GM21390 (cell line): Measurements from ENCODE around the gene CD200.

Experiments
- ATAC-seq: cut with Tn5 transposase; IDR thresholded peaks from one replicate; pipeline ENCODE4 v1.9.1; 2021; ENCODE audit not compliant: unreplicated experiment

CD200 gene

DNA sequence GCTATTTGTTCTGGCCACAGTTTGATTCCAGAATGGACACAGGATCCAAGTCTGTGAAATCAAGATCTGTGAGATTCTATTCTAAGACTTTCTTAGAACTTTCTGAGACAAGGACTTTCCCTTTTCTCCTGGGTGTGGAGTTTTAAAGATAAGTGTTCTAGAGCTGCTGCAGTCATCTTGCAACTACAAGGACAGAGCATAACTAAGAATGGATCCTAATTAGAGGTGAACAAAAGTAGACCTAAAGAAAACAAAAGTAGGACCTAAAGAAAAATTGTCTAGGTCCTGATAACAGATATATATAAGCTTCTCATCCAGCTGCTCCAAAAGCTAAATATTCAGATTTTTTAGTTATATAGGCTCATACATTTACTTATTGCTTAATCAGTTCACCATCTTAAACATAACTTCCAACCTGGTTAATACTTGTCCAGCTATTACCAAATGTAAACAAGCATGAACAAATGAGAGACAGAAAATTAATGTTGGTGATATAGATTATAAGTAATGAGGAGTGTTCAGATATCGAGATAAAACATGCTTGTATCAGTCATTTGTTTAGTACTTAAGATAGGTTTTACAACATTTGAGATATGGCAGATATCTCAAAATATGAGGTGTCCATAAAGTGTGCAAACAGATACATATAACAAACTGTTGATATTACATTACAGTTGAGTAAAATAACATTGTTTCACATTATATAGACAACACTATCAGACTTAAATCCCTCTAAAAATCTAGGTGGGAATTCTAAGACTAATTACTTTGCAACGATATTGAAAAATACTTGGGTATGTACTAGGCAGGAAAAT, 75.1 kb downstream of the CD200 start:
- ATAC-seq = peak; percentile 32

DNA sequence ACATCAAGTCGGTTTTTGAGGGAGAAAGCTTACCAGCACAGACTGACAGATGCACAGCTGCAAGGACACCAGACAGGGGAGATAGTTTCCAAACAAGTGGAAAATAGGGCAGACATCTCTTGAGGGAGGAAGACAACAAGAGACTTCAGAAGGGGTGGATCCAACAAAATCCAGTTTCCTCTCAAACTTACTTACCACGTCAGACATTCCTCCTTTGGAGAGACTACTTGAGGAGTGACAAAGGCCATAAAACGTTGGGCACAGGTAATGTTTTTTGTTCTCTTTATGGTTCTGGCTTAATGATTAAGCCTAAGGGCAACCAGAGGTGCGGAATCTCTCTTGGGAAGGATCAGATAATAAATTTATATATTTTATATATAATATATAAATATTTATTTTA, 76.1 kb downstream of the CD200 start:
- ATAC-seq = no peak

DNA sequence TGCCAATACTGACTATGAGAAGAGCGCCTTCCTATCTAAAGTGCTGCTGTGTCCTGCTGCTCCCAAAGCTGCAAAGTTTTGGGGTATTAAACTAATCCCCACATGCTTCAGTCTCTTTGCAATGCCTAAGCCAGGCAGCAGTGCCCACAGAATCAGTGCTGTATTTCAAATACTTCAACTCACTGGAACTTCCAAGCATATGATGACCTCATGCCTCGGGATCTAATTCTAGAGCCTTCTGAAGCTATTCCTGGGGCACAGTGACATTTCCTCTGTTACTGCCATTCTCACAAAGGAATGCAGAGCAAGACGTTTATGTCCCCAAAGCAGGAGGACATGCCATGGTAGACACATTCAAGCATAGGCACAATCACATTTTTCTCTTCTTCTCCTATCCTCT, 78.5 kb downstream of the CD200 start:
- ATAC-seq = no peak
